Adipocyte (in vitro differentiated cells): ENCODE measurements around the gene TFB1M.
A peak's percentile ranks its signal among the peaks of the same experiment; 100 is the strongest.
"Not testable (repeated sequence)": the region's sequence is repeated elsewhere in the genome, so short reads cannot be mapped to it uniquely, and the experiment has no call there.

Source experiments
- DNase-seq: peaks from one replicate; pipeline ENCODE4 v3.0.0-alpha.2; 2015; ENCODE audit warnings: low read depth
- H3K27me3 ChIP-seq: replicated peaks from 2 replicates; pipeline ENCODE4 v1.7.0; 2013; ENCODE audit warnings: mild to moderate bottlenecking, low read length, moderate library complexity; ENCODE audit not compliant: control insufficient read depth, insufficient read depth
- H3K36me3 ChIP-seq: 2 replicates; pipeline ENCODE4 v1.7.0; 2013; ENCODE audit warnings: low read length, mild to moderate bottlenecking, moderate library complexity; ENCODE audit not compliant: control insufficient read depth, insufficient read depth, severe bottlenecking
- H3K4me1 ChIP-seq: 2 replicates; pipeline ENCODE4 v1.7.0; 2013; ENCODE audit warnings: mild to moderate bottlenecking, low read length, moderate library complexity; ENCODE audit not compliant: control insufficient read depth, insufficient read depth
- H3K4me3 ChIP-seq: 2 replicates; pipeline ENCODE4 v1.7.0; 2013; ENCODE audit warnings: mild to moderate bottlenecking, low read length, moderate library complexity
- H3K9ac ChIP-seq: 2 replicates; pipeline ENCODE4 v1.7.0; 2013; ENCODE audit warnings: mild to moderate bottlenecking, low read length, moderate library complexity
- H3K9me3 ChIP-seq: 2 replicates; pipeline ENCODE4 v1.7.0; 2013; ENCODE audit warnings: mild to moderate bottlenecking, low read length, moderate library complexity; ENCODE audit not compliant: control insufficient read depth

Gene TFB1M

GRCh38 chr6:155234167-155234566, 80.1 kb downstream of the TFB1M start:
- Histone ChIP-seq H3K9ac (no peak overlapping the region), H3K4me3 (no peak overlapping the region), H3K4me1 (no peaks in the 10 kb centered on the region), H3K36me3 (no peaks in the 10 kb centered on the region), H3K9me3 (no peaks in the 10 kb centered on the region), H3K27me3 (no peaks in the 10 kb centered on the region)
- no peak for DNase-seq

GRCh38 chr6:155232848-155233247, 81.4 kb downstream of the TFB1M start:
- H3K4me1 ChIP-seq, result peaks cover 9% of the 10 kb centered on the region
- no peak overlapping the region for H3K4me3 ChIP-seq
- no peak for DNase-seq
- no peaks in the 10 kb centered on the region for H3K27me3 ChIP-seq
- H3K36me3 ChIP-seq, result no peaks in the 10 kb centered on the region
- H3K9me3 ChIP-seq, result no peaks in the 10 kb centered on the region
- no peak overlapping the region for H3K9ac ChIP-seq

- H3K27me3 ChIP-seq, H3K9me3 ChIP-seq, H3K9ac ChIP-seq, DNase-seq, H3K4me3 ChIP-seq, H3K4me1 ChIP-seq, H3K36me3 ChIP-seq: not testable (repeated sequence)
These were observed 83.3 kb downstream of the TFB1M start for GRCh38 chr6:155230975-155231374.

- no peak overlapping the region for H3K4me3 ChIP-seq
- H3K4me1 ChIP-seq, result peaks cover 16% of the 10 kb centered on the region
- H3K9me3 ChIP-seq, result no peaks in the 10 kb centered on the region
- H3K9ac ChIP-seq, result no peak overlapping the region
- no peaks in the 10 kb centered on the region for H3K36me3 ChIP-seq
- DNase-seq, result no peak
- no peaks in the 10 kb centered on the region for H3K27me3 ChIP-seq
These were observed 85.6 kb downstream of the TFB1M start for GRCh38 chr6:155228546-155229166.

- no peak overlapping the region for H3K4me3 ChIP-seq
- no peaks in the 10 kb centered on the region for H3K27me3 ChIP-seq
- H3K9me3 ChIP-seq, result no peaks in the 10 kb centered on the region
- H3K9ac ChIP-seq, result no peak overlapping the region
- H3K4me1 ChIP-seq, result peaks cover 17% of the 10 kb centered on the region
- DNase-seq, result no peak
- H3K36me3 ChIP-seq, result no peaks in the 10 kb centered on the region
These were observed 87.2 kb downstream of the TFB1M start for GRCh38 chr6:155227046-155227445.

GRCh38 chr6:155224618-155225017, 89.7 kb downstream of the TFB1M start:
- no peak overlapping the region for H3K9ac ChIP-seq
- H3K9me3 ChIP-seq, result no peaks in the 10 kb centered on the region
- no peak overlapping the region for H3K4me3 ChIP-seq
- no peak for DNase-seq
- H3K27me3 ChIP-seq, result no peaks in the 10 kb centered on the region
- no peaks in the 10 kb centered on the region for H3K36me3 ChIP-seq
- H3K4me1 ChIP-seq, result peaks cover 17% of the 10 kb centered on the region

GRCh38 chr6:155223646-155224451, 90.4 kb downstream of the TFB1M start:
- DNase-seq, result peak; percentile 51
- no peaks in the 10 kb centered on the region for H3K27me3 ChIP-seq
- no peak overlapping the region for H3K4me3 ChIP-seq
- H3K36me3 ChIP-seq, result no peaks in the 10 kb centered on the region
- H3K9ac ChIP-seq, result no peak overlapping the region
- H3K9me3 ChIP-seq, result no peaks in the 10 kb centered on the region
- H3K4me1 ChIP-seq, result peaks cover 15% of the 10 kb centered on the region

GRCh38 chr6:155222506-155222905, 91.8 kb downstream of the TFB1M start:
- no peak overlapping the region for H3K9ac ChIP-seq
- no peaks in the 10 kb centered on the region for H3K27me3 ChIP-seq
- peaks cover 8% of the 10 kb centered on the region for H3K4me1 ChIP-seq
- no peaks in the 10 kb centered on the region for H3K36me3 ChIP-seq
- H3K4me3 ChIP-seq, result no peak overlapping the region
- DNase-seq, result no peak
- H3K9me3 ChIP-seq, result no peaks in the 10 kb centered on the region

- H3K36me3 ChIP-seq, result no peaks in the 10 kb centered on the region
- H3K27me3 ChIP-seq, result no peaks in the 10 kb centered on the region
- H3K9ac ChIP-seq, result no peak overlapping the region
- no peak for DNase-seq
- H3K4me3 ChIP-seq, result no peak overlapping the region
- peaks cover 8% of the 10 kb centered on the region for H3K4me1 ChIP-seq
- no peaks in the 10 kb centered on the region for H3K9me3 ChIP-seq
These were observed 93.2 kb downstream of the TFB1M start for GRCh38 chr6:155221086-155221485.

GRCh38 chr6:155219858-155220301, 94.4 kb downstream of the TFB1M start:
- DNase-seq, result no peak
- H3K9me3 ChIP-seq, result no peaks in the 10 kb centered on the region
- H3K36me3 ChIP-seq, result no peaks in the 10 kb centered on the region
- no peak overlapping the region for H3K4me3 ChIP-seq
- H3K4me1 ChIP-seq, result peaks cover 8% of the 10 kb centered on the region
- H3K27me3 ChIP-seq, result no peaks in the 10 kb centered on the region
- H3K9ac ChIP-seq, result no peak overlapping the region

GRCh38 chr6:155219299-155219698, 95.0 kb downstream of the TFB1M start:
- Histone ChIP-seq H3K9ac (no peak overlapping the region), H3K4me1 (peaks cover 7% of the 10 kb centered on the region), H3K9me3 (no peaks in the 10 kb centered on the region), H3K36me3 (no peaks in the 10 kb centered on the region), H3K4me3 (no peak overlapping the region), H3K27me3 (no peaks in the 10 kb centered on the region)
- no peak for DNase-seq
